Stomach (tissue), 4 donors: ENCODE measurements around the gene PSMB2.

Experiments used
- CTCF ChIP-seq, 7 experiments: fragments of 450-650 bp in 4 of 7; fragments of 200-600 bp in 3 of 7; sonication (generic) in 3 of 7; IDR thresholded peaks; one replicate each; pipeline ENCODE4 v1.5.1; 2016 to 2019; ENCODE audit warnings: antibody characterized with exemption in 7 of 7, control low read depth in 2 of 7, mild to moderate bottlenecking in 1 of 7
- EP300 ChIP-seq: sonication (generic); formaldehyde crosslinking; IDR thresholded peaks from one replicate; pipeline ENCODE4 v1.6.1; 2017; ENCODE audit warnings: antibody characterized with exemption
- POLR2A ChIP-seq, 4 donors: fragments of 450-650 bp; IDR thresholded peaks; one replicate each; pipeline ENCODE4 v1.6.1; 2016; ENCODE audit warnings: antibody characterized with exemption in 4 of 4, control low read depth in 2 of 4, mild to moderate bottlenecking in 1 of 4, moderate library complexity in 1 of 4
- POLR2AphosphoS5 ChIP-seq, 3 donors: sonication (generic); formaldehyde crosslinking; IDR thresholded peaks; one replicate each; pipeline ENCODE4 v1.6.1; 2016; ENCODE audit warnings: antibody characterized with exemption in 3 of 3

DNA sequence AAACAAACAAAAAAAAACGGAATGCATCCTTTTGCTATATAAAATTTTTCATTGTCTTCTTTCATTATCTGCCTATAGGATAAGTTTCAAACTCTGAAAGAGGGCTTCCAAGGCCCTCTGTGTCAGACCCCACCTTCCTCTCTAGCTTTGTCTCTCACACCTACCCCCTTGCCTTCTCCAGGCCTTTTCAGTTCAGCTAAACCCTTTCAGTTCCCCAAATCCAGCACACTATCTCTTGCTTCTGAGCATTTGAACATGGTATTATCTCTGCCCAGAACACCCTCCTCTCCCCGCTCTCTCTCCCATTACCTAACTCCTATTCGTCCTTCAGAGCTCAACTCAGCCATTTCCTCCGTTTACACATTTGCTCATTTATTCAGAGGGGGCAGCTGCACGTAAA, 41.7 kb upstream of the PSMB2 start:
- TF ChIP-seq EP300 (no peak), CTCF (IDR thresholded peaks at IDR 0.05) (no peak), POLR2A (IDR thresholded peaks at IDR 0.05) (no peak), POLR2AphosphoS5 (IDR thresholded peaks at IDR 0.05) (no peak)
